Measurements from ENCODE around the gene AHSA1. TPM values are rescaled to one million over a fixed set of nuclear protein-coding genes. Genes with fewer than 3 reads are reported as not detected.

Gene AHSA1
- total and polyA plus RNA-seq, 2 donors (not counting 1 experiment from before 2014, with no cell fraction given) = 83.2 to 87.5 TPM

DNA sequence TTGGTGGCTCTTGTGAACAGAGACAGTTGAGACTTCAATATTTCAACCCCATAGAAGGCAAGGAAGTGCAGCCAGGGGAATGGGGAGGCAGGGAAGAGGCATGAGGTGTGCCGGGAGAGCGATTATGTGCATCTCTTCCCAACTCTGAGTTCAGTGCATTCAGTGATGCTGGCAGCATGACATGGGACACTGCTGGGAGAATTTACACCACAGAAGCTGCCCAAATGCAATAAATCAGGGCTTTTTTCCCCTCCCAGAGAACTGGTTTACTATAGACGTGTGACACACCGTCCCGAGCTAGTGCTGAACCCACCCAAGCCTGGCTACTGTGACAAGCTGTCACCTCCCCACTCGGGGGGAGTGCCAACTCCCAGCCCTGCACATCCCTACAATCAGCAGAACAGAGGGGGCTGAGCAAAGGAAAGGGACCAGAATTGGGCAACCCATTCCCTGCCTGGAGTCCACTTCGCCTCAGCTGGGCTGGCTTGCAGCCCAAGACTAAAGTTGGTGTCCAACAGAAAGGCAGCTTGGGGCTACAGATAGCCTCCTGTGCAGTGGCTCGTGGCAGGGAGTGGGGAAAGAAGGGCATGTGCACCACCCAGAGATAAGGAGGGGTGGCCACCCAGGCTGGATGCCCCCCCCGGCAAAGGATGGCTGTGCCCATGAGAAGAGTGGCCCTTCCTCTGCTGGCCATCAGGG, 16.7 kb downstream of the AHSA1 start:
- Histone ChIP-seq H3K79me2 (ENCODE audit: control insufficient read depth, insufficient read depth, low read length) (no peaks in the 10 kb centered on the region), H4K20me1 (ENCODE audit: control insufficient read depth, insufficient read depth, low read length, poor library complexity, severe bottlenecking) (no peaks in the 10 kb centered on the region), H3K9ac (ENCODE audit: low read length) (no peak overlapping the region), H3K4me2 (replicated peaks; ENCODE audit: low read depth, low read length, poor library complexity, severe bottlenecking) (no peak overlapping the region), H2AFZ (ENCODE audit: insufficient read depth, low read depth, low read length, poor library complexity, severe bottlenecking) (no peak overlapping the region), H3K36me3 (replicated peaks in 1 of 2; ENCODE audit: control extremely low read depth in 1 of 2, control insufficient read depth in 1 of 2, extremely low read depth in 1 of 2, insufficient read depth in 2 of 2, low read length in 1 of 2) (peaks cover 0 to 5% of the 10 kb centered on the region in 2 experiments), H3K9me3 (ENCODE audit: control extremely low read depth in 1 of 3, control insufficient read depth in 2 of 3, insufficient read depth in 1 of 3, low read length in 2 of 3) (no peaks in the 10 kb centered on the region), H3K4me3 (ENCODE audit: control extremely low read depth in 1 of 5, extremely low read depth in 1 of 5, insufficient read depth in 1 of 5, low read depth in 2 of 5, low read length in 4 of 5) (no peak overlapping the region), H3K4me1 (ENCODE audit: control insufficient read depth in 2 of 2, insufficient read depth in 2 of 2, low read length in 2 of 2) (peaks cover 3 to 6% of the 10 kb centered on the region in 2 donors), H3K27ac (ENCODE audit: low read length in 2 of 2) (no peak overlapping the region), H3K27me3 (replicated peaks in 1 of 4; ENCODE audit: control extremely low read depth in 1 of 4, control insufficient read depth in 3 of 4, insufficient read depth in 4 of 4, low read length in 3 of 4) (no peaks in the 10 kb centered on the region)
- intact Hi-C loops (cut with micrococcal nuclease) = no loop called here
- H3K4me1 Mint-ChIP-seq = no peaks in the 10 kb centered on the region
- TF ChIP-seq, protein P1, sequence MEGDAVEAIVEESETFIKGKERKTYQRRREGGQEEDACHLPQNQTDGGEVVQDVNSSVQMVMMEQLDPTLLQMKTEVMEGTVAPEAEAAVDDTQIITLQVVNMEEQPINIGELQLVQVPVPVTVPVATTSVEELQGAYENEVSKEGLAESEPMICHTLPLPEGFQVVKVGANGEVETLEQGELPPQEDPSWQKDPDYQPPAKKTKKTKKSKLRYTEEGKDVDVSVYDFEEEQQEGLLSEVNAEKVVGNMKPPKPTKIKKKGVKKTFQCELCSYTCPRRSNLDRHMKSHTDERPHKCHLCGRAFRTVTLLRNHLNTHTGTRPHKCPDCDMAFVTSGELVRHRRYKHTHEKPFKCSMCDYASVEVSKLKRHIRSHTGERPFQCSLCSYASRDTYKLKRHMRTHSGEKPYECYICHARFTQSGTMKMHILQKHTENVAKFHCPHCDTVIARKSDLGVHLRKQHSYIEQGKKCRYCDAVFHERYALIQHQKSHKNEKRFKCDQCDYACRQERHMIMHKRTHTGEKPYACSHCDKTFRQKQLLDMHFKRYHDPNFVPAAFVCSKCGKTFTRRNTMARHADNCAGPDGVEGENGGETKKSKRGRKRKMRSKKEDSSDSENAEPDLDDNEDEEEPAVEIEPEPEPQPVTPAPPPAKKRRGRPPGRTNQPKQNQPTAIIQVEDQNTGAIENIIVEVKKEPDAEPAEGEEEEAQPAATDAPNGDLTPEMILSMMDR (IDR thresholded peaks at IDR 0.05) = no peak
- TF ChIP-seq EZH2 (IDR thresholded peaks at IDR 0.05; ENCODE audit: borderline replicate concordance, insufficient read depth, low read depth, low read length, poor library complexity, severe bottlenecking) = no peak
- no peaks in the 10 kb centered on the region for H3K27me3 Mint-ChIP-seq
- no peak overlapping the region for H3K4me3 Mint-ChIP-seq
- WGBS (ENCODE audit: insufficient coverage) = 86% methylated on average over 9 of the region's 9 CpGs
- ChIA-PET CTCF (no interaction called here), POLR2A (no interaction called here)
- DNase-seq (no peak), ATAC-seq (ENCODE audit: low read depth) (no peak)
- H3K27ac Mint-ChIP-seq = no peak overlapping the region
- no peaks in the 10 kb centered on the region for H3K9me3 Mint-ChIP-seq (ENCODE audit: insufficient read depth)

DNA sequence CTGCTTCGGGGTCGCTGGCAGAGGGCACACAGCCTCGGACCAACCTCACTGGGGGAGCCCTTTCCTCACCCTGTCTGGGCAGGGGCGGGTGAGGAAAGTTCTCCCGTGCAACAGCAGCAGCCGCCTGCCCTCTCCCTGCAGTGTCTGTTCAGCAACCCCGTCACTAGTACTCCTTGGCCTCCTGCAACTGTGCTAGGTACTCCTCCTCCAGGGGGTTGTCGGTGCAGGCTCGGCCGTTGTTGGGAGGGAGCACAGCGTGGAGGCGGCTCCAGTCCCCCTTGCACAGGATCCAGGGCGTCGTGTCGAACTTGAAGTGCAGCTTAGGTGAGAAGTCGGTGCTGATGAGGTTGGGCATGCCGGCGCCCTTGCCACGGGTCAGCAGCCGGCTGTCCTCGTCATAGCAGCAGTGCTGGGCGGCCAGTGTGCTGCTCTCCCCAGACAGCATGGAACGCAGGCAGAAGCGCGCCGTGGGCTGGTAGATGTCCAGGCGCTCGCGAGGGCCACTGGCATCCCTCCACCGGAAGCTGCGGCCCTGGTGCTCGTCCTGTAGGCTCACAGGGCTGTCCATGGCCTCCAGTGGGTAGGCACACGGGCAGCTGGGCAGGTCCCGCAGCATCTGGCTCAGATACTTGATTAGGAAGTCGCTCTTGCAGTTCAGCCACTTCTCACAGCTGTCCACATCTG, 17.7 kb downstream of the AHSA1 start:
- DNase-seq (no peak), ATAC-seq (ENCODE audit: low read depth) (no peak)
- POLR2A ChIA-PET = no interaction called here
- H3K27ac Mint-ChIP-seq = no peak overlapping the region
- intact Hi-C loops (cut with micrococcal nuclease) = no loop called here
- H3K27me3 Mint-ChIP-seq = no peaks in the 10 kb centered on the region
- Histone ChIP-seq H3K9me3 (ENCODE audit: control extremely low read depth in 1 of 3, control insufficient read depth in 2 of 3, insufficient read depth in 1 of 3, low read length in 2 of 3) (no peaks in the 10 kb centered on the region), H3K27ac (ENCODE audit: low read length in 2 of 2) (no peak overlapping the region), H2AFZ (ENCODE audit: insufficient read depth, low read depth, low read length, poor library complexity, severe bottlenecking) (no peak overlapping the region), H4K20me1 (ENCODE audit: control insufficient read depth, insufficient read depth, low read length, poor library complexity, severe bottlenecking) (no peaks in the 10 kb centered on the region), H3K4me3 (ENCODE audit: control extremely low read depth in 1 of 5, extremely low read depth in 1 of 5, insufficient read depth in 1 of 5, low read depth in 2 of 5, low read length in 4 of 5) (no peak overlapping the region), H3K4me2 (replicated peaks; ENCODE audit: low read depth, low read length, poor library complexity, severe bottlenecking) (no peak overlapping the region), H3K79me2 (ENCODE audit: control insufficient read depth, insufficient read depth, low read length) (no peaks in the 10 kb centered on the region), H3K27me3 (replicated peaks in 1 of 4; ENCODE audit: control extremely low read depth in 1 of 4, control insufficient read depth in 3 of 4, insufficient read depth in 4 of 4, low read length in 3 of 4) (no peaks in the 10 kb centered on the region), H3K9ac (ENCODE audit: low read length) (no peak overlapping the region), H3K36me3 (replicated peaks in 1 of 2; ENCODE audit: control extremely low read depth in 1 of 2, control insufficient read depth in 1 of 2, extremely low read depth in 1 of 2, insufficient read depth in 2 of 2, low read length in 1 of 2) (no peaks in the 10 kb centered on the region), H3K4me1 (ENCODE audit: control insufficient read depth in 2 of 2, insufficient read depth in 2 of 2, low read length in 2 of 2) (peaks cover 3 to 6% of the 10 kb centered on the region in 2 donors)
- TF ChIP-seq, protein P1 (IDR thresholded peaks at IDR 0.05) = no peak
- no peak for TF ChIP-seq EZH2 (IDR thresholded peaks at IDR 0.05; ENCODE audit: borderline replicate concordance, insufficient read depth, low read depth, low read length, poor library complexity, severe bottlenecking)
- 92% methylated on average over 35 of the region's 35 CpGs for WGBS (ENCODE audit: insufficient coverage)
- H3K9me3 Mint-ChIP-seq (ENCODE audit: insufficient read depth) = no peaks in the 10 kb centered on the region
- H3K4me3 Mint-ChIP-seq = no peak overlapping the region
- CTCF ChIA-PET = no interaction called here
- no peaks in the 10 kb centered on the region for H3K4me1 Mint-ChIP-seq

All from B cell (primary cell).